Measurements from ENCODE around the gene NELFCD. TPM values are rescaled to one million over a fixed set of nuclear protein-coding genes. Genes with fewer than 3 reads are reported as not detected.

NELFCD gene
- total RNA-seq, 4 donors from 2014 or later = 44.7 to 63.5 (median 53.4) TPM

GRCh38 chr20:59014680-59015389 is 33.8 kb downstream of the NELFCD start:
- ATAC-seq (ENCODE audit: low FRiP score) (no peak), DNase-seq (ENCODE audit: low spot score) (no peak)

GRCh38 chr20:59015411-59015810 is 34.4 kb downstream of the NELFCD start:
- no peak for ATAC-seq (ENCODE audit: low FRiP score)
- no peak for DNase-seq (ENCODE audit: low spot score)
- no peak for TF ChIP-seq CTCF (IDR thresholded peaks at IDR 0.05)

More at GRCh38 chr20:59014680-59015389, 33.8 kb downstream of the NELFCD start:
- TF ChIP-seq CTCF (IDR thresholded peaks at IDR 0.05) = no peak

- TF ChIP-seq CTCF (IDR thresholded peaks at IDR 0.05) = no peak
- ATAC-seq (ENCODE audit: low FRiP score) = no peak
- DNase-seq (ENCODE audit: low spot score) = no peak
These were observed 35.0 kb downstream of the NELFCD start for GRCh38 chr20:59015812-59016711.

GRCh38 chr20:59016795-59017492 is 35.9 kb downstream of the NELFCD start:
- TF ChIP-seq CTCF (IDR thresholded peaks at IDR 0.05) = no peak
- no peak for DNase-seq (ENCODE audit: low spot score)
- ATAC-seq (ENCODE audit: low FRiP score) = no peak

- no peak for TF ChIP-seq CTCF (IDR thresholded peaks at IDR 0.05)
- ATAC-seq (ENCODE audit: low FRiP score) = no peak
- no peak for DNase-seq (ENCODE audit: low spot score)
These were observed 36.6 kb downstream of the NELFCD start for GRCh38 chr20:59017493-59018231.

GRCh38 chr20:59018817-59019216 is 37.8 kb downstream of the NELFCD start:
- no peak for ATAC-seq (ENCODE audit: low FRiP score)
- TF ChIP-seq CTCF (IDR thresholded peaks at IDR 0.05) = no peak
- DNase-seq (ENCODE audit: low spot score) = no peak

Data from omental fat pad (tissue), 4 donors.